Stimulated activated CD8-positive, alpha-beta memory T cell treated with anti-CD3 and anti-CD28 coated beads, Interleukin-7, amount 100 ng/mL, for 1 hour (primary cell): ENCODE data around the gene ATRN.
"Not testable (repeated sequence)": the region's sequence is repeated elsewhere in the genome, so short reads cannot be mapped to it uniquely, and the experiment has no call there.

Experiments
- DNase-seq, 2 donors: peaks; one replicate each; pipeline ENCODE4 v3.0.0-alpha.2; 2020; ENCODE audit warnings: low read depth in 2 of 2

Gene ATRN

GRCh38 chr20:3470208-3470626 is 601 bp upstream of the ATRN start:
- no peak for DNase-seq

GRCh38 chr20:3471397-3472021 is 691 bp downstream of the ATRN start:
- DNase-seq = no peak

GRCh38 chr20:3472105-3472504 is 1.3 kb downstream of the ATRN start:
- no peak for DNase-seq

GRCh38 chr20:3473324-3473723 is 2.5 kb downstream of the ATRN start:
- DNase-seq = no peak

DNA sequence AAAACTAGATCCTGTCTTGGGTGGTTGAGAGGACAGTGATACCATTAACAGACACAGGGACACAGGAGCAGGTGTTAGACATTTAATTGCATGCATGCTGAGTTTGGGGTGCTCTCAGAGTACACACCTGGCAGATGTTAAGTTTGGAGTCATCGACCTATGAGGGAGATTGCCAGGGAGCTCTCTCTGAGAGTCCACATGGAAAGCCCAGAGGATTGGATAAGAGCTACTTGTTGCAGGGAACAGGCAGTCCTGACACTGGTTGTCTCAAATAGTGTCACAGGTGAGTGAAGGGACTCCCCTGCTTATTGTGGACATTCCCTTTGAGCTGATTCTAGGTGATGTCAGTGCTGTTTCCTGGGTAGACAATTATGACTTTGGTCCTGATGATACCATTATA is 3.1 kb downstream of the ATRN start:
- no peak for DNase-seq

- DNase-seq = not testable (repeated sequence)
Measured at GRCh38 chr20:3477003-3477860, 6.4 kb downstream of the ATRN start.

- DNase-seq = no peak
Measured at GRCh38 chr20:3477861-3478544, 7.2 kb downstream of the ATRN start.

DNA sequence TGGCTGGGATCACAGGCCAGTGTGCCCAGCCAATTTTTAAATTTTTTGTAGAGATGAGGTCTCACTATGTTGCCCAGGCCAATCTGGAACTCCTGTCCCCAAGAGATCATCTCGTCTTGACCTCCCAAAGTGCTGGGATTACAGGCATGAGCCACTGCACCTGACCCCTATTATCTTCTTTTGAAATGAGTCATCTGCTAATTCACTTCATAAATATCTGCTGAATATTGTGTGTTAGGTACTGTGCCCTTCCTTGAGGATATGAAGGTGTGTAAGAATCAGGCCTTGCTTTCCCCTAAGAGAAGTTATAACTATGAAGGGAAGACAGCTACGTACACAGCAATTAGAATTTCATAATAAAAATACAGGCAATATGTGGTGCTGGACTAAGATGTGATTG is 8.2 kb downstream of the ATRN start:
- DNase-seq = no peak

DNA sequence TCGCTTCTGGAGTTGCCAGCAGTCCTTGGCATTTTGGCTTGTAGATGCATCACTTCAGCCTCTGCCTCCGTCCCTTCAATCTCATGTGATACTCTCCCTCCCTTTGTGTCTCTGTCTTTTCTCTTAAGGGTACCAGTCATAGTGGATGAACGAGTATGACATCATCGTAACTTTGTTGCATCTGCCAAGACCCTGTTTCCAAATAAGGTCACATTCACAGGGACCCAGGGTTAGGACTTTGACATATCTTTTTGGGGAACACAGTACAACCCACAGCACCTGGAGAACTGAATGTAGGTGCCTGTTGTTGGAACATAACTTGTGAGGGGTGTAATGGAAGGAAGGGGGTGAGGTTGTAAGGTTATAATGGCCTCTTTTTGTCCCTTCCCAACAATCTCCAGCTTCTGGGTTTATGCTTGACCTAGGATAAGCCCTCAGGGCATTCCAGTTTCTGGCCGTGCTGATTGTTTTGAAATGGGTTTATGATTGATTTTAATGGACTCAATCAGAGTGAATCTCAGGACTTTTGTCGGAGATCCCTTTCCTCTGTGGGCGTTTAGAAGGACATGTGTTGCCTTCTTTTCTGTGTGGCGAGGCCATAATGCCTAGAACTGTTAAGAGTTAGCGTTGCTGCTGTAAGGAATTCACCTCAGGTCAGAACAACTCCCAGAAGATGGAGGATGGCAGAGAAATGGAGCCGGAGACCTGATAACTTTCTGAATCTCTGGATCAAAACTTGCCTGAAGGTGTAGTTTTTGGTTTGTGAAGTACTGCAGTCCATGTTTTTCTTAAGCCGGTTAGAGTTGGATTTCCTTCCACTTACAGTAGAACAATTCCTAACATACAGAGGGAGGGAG is 9.2 kb downstream of the ATRN start:
- DNase-seq = no peak

GRCh38 chr20:3483309-3483708 is 12.5 kb downstream of the ATRN start:
- no peak for DNase-seq

DNA sequence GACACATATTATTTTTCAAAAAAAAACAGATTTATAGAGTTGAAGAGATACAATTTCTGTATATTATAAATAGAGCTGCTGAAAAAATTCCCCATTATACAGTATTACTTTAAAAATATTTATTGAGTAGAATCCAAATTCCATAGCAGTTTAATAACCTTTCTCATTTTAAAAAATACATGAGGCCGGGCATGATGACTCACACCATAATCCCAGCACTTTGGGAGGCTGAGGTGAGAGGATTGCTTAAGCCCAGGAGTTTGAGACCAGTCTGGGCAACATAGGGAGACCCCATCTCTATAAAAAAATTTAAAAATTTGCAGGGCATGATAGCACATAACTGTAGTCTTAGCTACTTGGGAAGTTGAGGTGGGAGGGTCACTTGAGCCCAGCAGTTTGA is 13.0 kb downstream of the ATRN start:
- DNase-seq = no peak

- no peak for DNase-seq
Measured at GRCh38 chr20:3485913-3486312, 15.1 kb downstream of the ATRN start.

- DNase-seq = no peak
Measured at GRCh38 chr20:3486850-3487249, 16.0 kb downstream of the ATRN start.

DNA sequence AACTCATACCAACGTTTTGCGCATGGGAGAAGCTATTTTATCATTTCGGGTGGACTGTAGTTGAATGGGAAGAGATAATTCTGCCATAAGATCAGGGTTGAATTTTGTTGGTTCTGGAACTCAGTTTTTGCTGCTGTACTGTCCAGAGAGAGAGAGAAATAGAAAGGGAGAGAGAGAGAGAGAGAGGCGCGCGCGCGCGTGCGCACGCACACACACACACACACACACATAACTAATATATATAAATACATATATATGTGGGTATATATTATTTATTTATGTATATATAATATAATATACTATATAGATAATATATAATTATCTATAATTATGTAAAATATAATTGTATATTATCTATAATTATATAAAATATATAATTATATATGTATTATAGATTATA is 21.9 kb downstream of the ATRN start:
- no peak for DNase-seq

DNA sequence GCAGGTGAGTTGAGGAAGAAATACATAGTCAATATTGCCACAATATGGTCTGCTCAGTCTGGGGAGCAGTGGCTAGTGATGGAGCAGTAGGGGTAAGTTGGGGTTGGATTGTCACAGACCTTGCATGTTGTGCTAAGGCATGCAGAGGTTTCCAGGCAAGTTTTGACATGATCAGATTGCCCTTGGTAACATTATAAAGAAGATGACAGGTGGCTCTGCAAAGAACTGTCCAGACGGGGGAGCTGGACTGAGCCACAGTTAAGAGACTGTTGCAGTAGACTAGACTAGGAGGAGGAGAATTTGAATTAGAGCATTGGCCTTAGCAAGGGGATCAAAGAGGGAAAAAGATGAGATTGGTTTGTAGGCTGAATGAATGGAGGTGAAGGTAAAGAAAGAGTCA is 23.4 kb downstream of the ATRN start:
- DNase-seq = no peak

- DNase-seq = no peak
Measured at GRCh38 chr20:3502878-3503277, 32.1 kb downstream of the ATRN start.

DNA sequence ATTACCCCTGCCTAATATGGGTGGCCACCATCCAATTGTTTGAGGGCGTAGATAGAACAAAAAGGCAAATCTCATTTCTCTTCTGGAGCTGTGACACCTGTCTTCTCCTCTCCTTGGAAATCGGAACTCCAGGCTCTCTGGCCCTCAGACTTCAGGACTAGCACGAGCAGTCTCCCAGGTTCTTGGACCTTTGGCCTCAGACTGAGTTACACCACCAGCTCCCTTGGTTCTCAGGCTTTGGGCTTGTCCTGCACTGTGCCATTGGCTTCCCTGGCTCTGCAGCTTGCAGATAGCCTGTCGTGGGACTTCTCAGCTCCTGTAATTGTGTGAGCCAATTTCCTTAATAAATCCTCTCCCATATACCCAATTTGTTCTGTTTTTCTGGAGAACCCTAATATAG is 34.3 kb downstream of the ATRN start:
- DNase-seq = no peak

DNA sequence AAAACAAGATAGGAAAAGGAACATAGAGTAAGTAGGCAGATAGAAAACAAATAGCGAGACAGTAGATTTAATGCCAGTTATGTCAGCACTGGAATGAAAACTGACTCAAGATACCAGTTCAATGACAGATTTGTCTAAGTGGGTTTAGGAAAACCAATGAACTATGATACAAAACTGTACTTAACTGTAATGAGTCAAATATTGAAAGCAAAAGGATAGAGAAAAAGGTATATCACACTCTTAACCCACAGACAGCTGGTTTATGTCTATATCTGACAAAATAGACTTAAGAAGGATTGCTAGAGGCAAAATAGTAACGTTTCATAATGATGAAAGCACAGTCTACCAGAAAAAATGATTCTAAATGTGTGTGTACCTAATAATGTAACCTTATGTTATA is 38.2 kb downstream of the ATRN start:
- DNase-seq = no peak

GRCh38 chr20:3510110-3510509 is 39.3 kb downstream of the ATRN start:
- no peak for DNase-seq

- DNase-seq = not testable (repeated sequence)
Measured at GRCh38 chr20:3512239-3512638, 41.4 kb downstream of the ATRN start.

DNA sequence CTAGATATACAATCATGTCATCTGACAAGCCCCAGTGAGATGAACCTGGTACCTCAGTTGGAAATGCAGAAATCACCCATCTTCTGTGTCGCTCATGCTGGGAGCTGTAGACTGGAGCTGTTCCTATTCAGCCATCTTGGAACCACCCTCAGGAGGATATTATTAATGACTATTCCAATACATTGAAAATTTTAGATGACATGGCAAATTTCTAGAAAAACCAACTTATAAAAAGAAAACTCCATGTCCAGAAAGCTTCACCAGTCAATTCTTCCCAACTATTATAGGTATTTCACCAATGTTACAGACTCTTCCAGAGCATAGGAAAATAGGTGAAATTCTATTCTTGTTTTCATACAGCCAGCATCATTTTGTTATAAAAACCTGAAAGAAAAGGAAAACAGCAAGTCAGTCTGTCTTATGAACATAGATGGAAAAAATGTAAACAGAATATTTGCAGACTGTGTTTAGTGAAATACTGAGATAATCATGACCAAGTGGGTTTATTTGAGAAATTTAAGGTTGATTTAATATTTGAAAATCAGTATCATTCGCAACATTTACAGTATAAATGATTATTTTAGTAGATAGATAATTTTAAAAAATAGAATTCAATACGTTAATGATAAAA is 43.3 kb downstream of the ATRN start:
- no peak for DNase-seq
